Neural progenitor cell (in vitro differentiated cells): ENCODE data around the gene CIB2. TPM values are rescaled to one million over a fixed set of nuclear protein-coding genes. Genes with fewer than 3 reads are reported as not detected.

Experiments used
- DNase-seq: peaks from one replicate; pipeline ENCODE4 v3.0.0-alpha.2; 2016; ENCODE audit warnings: low spot score
- H2AFZ ChIP-seq: fragments of 200-600 bp; sonication (generic); replicated peaks from 2 replicates; pipeline ENCODE4 v1.6.1; 2016; ENCODE audit warnings: antibody characterized with exemption
- H3F3A ChIP-seq: fragments of 200-600 bp; sonication (generic); 2 replicates; pipeline ENCODE4 v1.6.1; 2016; ENCODE audit warnings: antibody characterized with exemption, low read depth
- H3K27ac ChIP-seq: fragments of 200-600 bp; sonication (generic); 2 replicates; pipeline ENCODE4 v1.5.1; 2016; ENCODE audit warnings: mild to moderate bottlenecking
- H3K27me3 ChIP-seq: fragments of 200-600 bp; sonication (generic); 2 replicates; pipeline ENCODE4 v1.6.1; 2016; ENCODE audit warnings: mild to moderate bottlenecking, moderate library complexity
- H3K36me3 ChIP-seq: fragments of 200-600 bp; sonication (generic); 2 replicates; pipeline ENCODE4 v1.5.1; 2016
- H3K4me1 ChIP-seq: fragments of 200-600 bp; sonication (generic); 2 replicates; pipeline ENCODE4 v1.6.1; 2016; ENCODE audit warnings: mixed run types
- H3K4me2 ChIP-seq: fragments of 200-600 bp; sonication (generic); 2 replicates; pipeline ENCODE4 v1.6.1; 2016
- H3K4me3 ChIP-seq: fragments of 200-600 bp; sonication (generic); 2 replicates; pipeline ENCODE4 v1.5.1; 2016
- H3K79me2 ChIP-seq: fragments of 200-600 bp; sonication (generic); 2 replicates; pipeline ENCODE4 v1.6.1; 2016; ENCODE audit warnings: low read depth
- H3K9ac ChIP-seq: fragments of 200-600 bp; sonication (generic); 2 replicates; pipeline ENCODE4 v1.6.1; 2016
- H3K9me3 ChIP-seq: fragments of 200-600 bp; sonication (generic); 2 replicates; pipeline ENCODE4 v1.5.1; 2016; ENCODE audit warnings: low read depth
- H4K20me1 ChIP-seq: fragments of 200-600 bp; sonication (generic); 2 replicates; pipeline ENCODE4 v1.6.1; 2016; ENCODE audit warnings: low read depth
- H3K27ac Mint-ChIP-seq: 3 replicates; pipeline ENCODE4 v1.8.0; 2021; ENCODE audit warnings: mixed read lengths
- H3K27me3 Mint-ChIP-seq: 2 replicates; pipeline ENCODE4 v1.8.0; 2022; ENCODE audit warnings: low read depth, mild to moderate bottlenecking, inconsistent platforms, moderate library complexity, mixed read lengths; ENCODE audit not compliant: insufficient read depth
- H3K36me3 Mint-ChIP-seq: 3 replicates; pipeline ENCODE4 v1.8.0; 2021; ENCODE audit warnings: mixed read lengths
- H3K4me1 Mint-ChIP-seq: 3 replicates; pipeline ENCODE4 v1.8.0; 2021; ENCODE audit warnings: mixed read lengths
- H3K4me3 Mint-ChIP-seq: 3 replicates; pipeline ENCODE4 v1.8.0; 2021; ENCODE audit warnings: mild to moderate bottlenecking, moderate library complexity, mixed read lengths
- H3K9me3 Mint-ChIP-seq: 3 replicates; pipeline ENCODE4 v1.8.0; 2020; ENCODE audit warnings: mixed read lengths
- CTCF ChIP-seq: fragments of 200-600 bp; sonication (generic); IDR thresholded peaks from 2 replicates; pipeline ENCODE4 v1.5.1; 2017; ENCODE audit warnings: antibody characterized with exemption, mild to moderate bottlenecking
- EZH2 ChIP-seq: fragments of 200-600 bp; sonication (generic); IDR thresholded peaks from 2 replicates; pipeline ENCODE4 v1.6.1; 2017; ENCODE audit warnings: antibody characterized with exemption, mild to moderate bottlenecking, moderate library complexity
- EZH2phosphoT487 ChIP-seq: fragments of 200-600 bp; sonication (generic); IDR thresholded peaks from 2 replicates; pipeline ENCODE4 v1.6.1; 2017; ENCODE audit warnings: antibody characterized with exemption
- total RNA-seq: library from RNA; depleted of rRNA; stranded (reverse); fragments of >200 nt; gene quantifications from 2 replicates; pipeline ENCODE4 v1.2.3, GENCODE V29; 2015; ENCODE audit warnings: low replicate concordance

CIB2 gene
- total RNA-seq, 1 donor from 2014 or later: 40.6 TPM

GRCh38 chr15:78159395-78159794, 28.1 kb upstream of the CIB2 start:
- H3K9me3 Mint-ChIP-seq: no peaks in the 10 kb centered on the region
- H3K36me3 Mint-ChIP-seq: peaks cover 4% of the 10 kb centered on the region
- H3K27ac ChIP-seq: no peak overlapping the region
- no peak overlapping the region for H3K4me3 ChIP-seq
- no peaks in the 10 kb centered on the region for H4K20me1 ChIP-seq
- H3K27me3 Mint-ChIP-seq: no peaks in the 10 kb centered on the region
- H2AFZ ChIP-seq: no peak overlapping the region
- H3K4me3 Mint-ChIP-seq: no peak overlapping the region
- H3K36me3 ChIP-seq: no peaks in the 10 kb centered on the region
- H3K9me3 ChIP-seq: no peaks in the 10 kb centered on the region
- H3K27ac Mint-ChIP-seq: no peak overlapping the region
- no peak for TF ChIP-seq EZH2phosphoT487
- no peak for TF ChIP-seq CTCF
- TF ChIP-seq EZH2: no peak
- peaks cover 5% of the 10 kb centered on the region for H3F3A ChIP-seq
- H3K79me2 ChIP-seq: no peaks in the 10 kb centered on the region
- H3K4me1 Mint-ChIP-seq: no peaks in the 10 kb centered on the region
- H3K27me3 ChIP-seq: no peaks in the 10 kb centered on the region
- no peak overlapping the region for H3K9ac ChIP-seq
- H3K4me2 ChIP-seq: no peak overlapping the region
- no peak for DNase-seq
- no peaks in the 10 kb centered on the region for H3K4me1 ChIP-seq

- Histone ChIP-seq H3K4me1 (no peaks in the 10 kb centered on the region), H3K4me3 (no peak overlapping the region), H3K9me3 (no peaks in the 10 kb centered on the region), H3K27me3 (no peaks in the 10 kb centered on the region), H3K4me2 (no peak overlapping the region), H3K27ac (no peak overlapping the region), H2AFZ (no peak overlapping the region), H3F3A (peaks cover 5% of the 10 kb centered on the region), H3K9ac (no peak overlapping the region), H3K79me2 (no peaks in the 10 kb centered on the region), H3K36me3 (no peaks in the 10 kb centered on the region), H4K20me1 (peaks cover 3% of the 10 kb centered on the region)
- no peaks in the 10 kb centered on the region for H3K27me3 Mint-ChIP-seq
- H3K27ac Mint-ChIP-seq: no peak overlapping the region
- H3K4me1 Mint-ChIP-seq: no peaks in the 10 kb centered on the region
- H3K36me3 Mint-ChIP-seq: peaks cover 6% of the 10 kb centered on the region
- TF ChIP-seq EZH2 (no peak), EZH2phosphoT487 (no peak), CTCF (no peak)
- DNase-seq: no peak
- no peaks in the 10 kb centered on the region for H3K9me3 Mint-ChIP-seq
- H3K4me3 Mint-ChIP-seq: no peak overlapping the region
Observed at GRCh38 chr15:78157203-78157602, 26.0 kb upstream of the CIB2 start.

- TF ChIP-seq EZH2 (no peak), EZH2phosphoT487 (no peak), CTCF (no peak)
- H3K27me3 Mint-ChIP-seq: no peaks in the 10 kb centered on the region
- no peaks in the 10 kb centered on the region for H3K27me3 ChIP-seq
- peaks cover 5% of the 10 kb centered on the region for H3F3A ChIP-seq
- H3K36me3 Mint-ChIP-seq: peaks cover 3% of the 10 kb centered on the region
- H3K27ac ChIP-seq: no peak overlapping the region
- H3K4me3 Mint-ChIP-seq: no peak overlapping the region
- H3K4me3 ChIP-seq: no peak overlapping the region
- no peak overlapping the region for H3K9ac ChIP-seq
- H3K4me1 Mint-ChIP-seq: no peaks in the 10 kb centered on the region
- no peak overlapping the region for H3K27ac Mint-ChIP-seq
- H4K20me1 ChIP-seq: peaks cover 3% of the 10 kb centered on the region
- no peak for DNase-seq
- no peak overlapping the region for H2AFZ ChIP-seq
- H3K79me2 ChIP-seq: no peaks in the 10 kb centered on the region
- H3K9me3 Mint-ChIP-seq: no peaks in the 10 kb centered on the region
- H3K4me2 ChIP-seq: no peak overlapping the region
- H3K36me3 ChIP-seq: no peaks in the 10 kb centered on the region
- H3K4me1 ChIP-seq: no peaks in the 10 kb centered on the region
- no peaks in the 10 kb centered on the region for H3K9me3 ChIP-seq
Observed at GRCh38 chr15:78156653-78157052, 25.4 kb upstream of the CIB2 start.
